ENCODE results near the gene EVA1A.

DNA sequence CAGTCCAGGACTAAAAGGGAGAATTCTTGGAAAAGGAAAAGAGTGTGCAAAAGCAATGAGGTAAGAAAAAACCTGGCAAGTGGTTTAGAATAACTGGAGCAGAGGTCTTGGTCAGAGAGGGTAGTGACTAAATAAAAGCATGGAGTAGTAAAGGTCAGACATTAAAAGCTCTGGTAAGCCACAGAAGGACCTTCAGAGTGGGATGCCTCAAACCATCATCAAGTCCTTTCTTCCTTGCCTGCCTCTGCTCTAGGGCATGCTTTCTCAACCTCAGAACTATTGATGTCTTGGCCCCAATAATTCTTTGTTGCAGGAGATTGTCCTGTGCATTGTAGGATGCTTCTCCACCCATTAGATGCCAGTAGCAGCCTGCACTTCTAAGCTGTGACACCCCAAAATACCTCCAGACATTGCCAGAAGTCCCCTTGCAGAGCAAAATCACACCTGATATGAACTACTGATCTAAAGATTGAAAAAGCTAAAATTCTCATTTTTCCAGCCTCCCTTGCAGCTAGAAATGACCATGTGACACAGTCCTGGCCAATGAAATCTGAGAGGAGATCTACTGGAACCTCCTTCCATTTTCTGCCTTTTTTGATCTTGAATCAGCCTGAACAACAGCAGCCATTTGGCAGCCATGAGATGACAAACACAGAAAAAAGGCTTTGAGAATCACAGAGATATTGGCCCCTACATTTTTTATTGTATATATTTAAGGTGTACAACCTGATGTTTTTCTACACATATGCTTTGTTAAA lies 48.1 kb downstream of the EVA1A start:
- TF ChIP-seq, protein P1, sequence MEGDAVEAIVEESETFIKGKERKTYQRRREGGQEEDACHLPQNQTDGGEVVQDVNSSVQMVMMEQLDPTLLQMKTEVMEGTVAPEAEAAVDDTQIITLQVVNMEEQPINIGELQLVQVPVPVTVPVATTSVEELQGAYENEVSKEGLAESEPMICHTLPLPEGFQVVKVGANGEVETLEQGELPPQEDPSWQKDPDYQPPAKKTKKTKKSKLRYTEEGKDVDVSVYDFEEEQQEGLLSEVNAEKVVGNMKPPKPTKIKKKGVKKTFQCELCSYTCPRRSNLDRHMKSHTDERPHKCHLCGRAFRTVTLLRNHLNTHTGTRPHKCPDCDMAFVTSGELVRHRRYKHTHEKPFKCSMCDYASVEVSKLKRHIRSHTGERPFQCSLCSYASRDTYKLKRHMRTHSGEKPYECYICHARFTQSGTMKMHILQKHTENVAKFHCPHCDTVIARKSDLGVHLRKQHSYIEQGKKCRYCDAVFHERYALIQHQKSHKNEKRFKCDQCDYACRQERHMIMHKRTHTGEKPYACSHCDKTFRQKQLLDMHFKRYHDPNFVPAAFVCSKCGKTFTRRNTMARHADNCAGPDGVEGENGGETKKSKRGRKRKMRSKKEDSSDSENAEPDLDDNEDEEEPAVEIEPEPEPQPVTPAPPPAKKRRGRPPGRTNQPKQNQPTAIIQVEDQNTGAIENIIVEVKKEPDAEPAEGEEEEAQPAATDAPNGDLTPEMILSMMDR (conservative IDR thresholded peaks at IDR 0.05; ENCODE audit: low read depth in 2 of 2): no peak
- TF ChIP-seq EZH2 (IDR thresholded peaks at IDR 0.05; ENCODE audit: low read depth, unreplicated experiment) (no peak), POLR2AphosphoS5 (IDR thresholded peaks at IDR 0.05; ENCODE audit: low read depth) (no peak), EZH2phosphoT487 (IDR thresholded peaks at IDR 0.05; ENCODE audit: unreplicated experiment) (no peak), ZNF331 (CRISPR knock-in tag; IDR thresholded peaks at IDR 0.05; ENCODE audit: low read depth) (no peak), STAT1 (IDR thresholded peaks at IDR 0.05; ENCODE audit: unreplicated experiment) (no peak), CREB1 (CRISPR knock-in tag; IDR thresholded peaks at IDR 0.05; ENCODE audit: low read depth) (no peak), REST (IDR thresholded peaks at IDR 0.05; ENCODE audit: unreplicated experiment) (no peak)
- TF ChIP-seq, protein P2, sequence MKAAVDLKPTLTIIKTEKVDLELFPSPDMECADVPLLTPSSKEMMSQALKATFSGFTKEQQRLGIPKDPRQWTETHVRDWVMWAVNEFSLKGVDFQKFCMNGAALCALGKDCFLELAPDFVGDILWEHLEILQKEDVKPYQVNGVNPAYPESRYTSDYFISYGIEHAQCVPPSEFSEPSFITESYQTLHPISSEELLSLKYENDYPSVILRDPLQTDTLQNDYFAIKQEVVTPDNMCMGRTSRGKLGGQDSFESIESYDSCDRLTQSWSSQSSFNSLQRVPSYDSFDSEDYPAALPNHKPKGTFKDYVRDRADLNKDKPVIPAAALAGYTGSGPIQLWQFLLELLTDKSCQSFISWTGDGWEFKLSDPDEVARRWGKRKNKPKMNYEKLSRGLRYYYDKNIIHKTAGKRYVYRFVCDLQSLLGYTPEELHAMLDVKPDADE (IDR thresholded peaks at IDR 0.05): no peak
